Caco-2 (cell line): ENCODE data around the gene DNASE2. TPM values are rescaled to one million over a fixed set of nuclear protein-coding genes. Genes with fewer than 3 reads are reported as not detected.

Experiments
- BruUV-seq: library from RNA; stranded (reverse); fragments of 400-500 nt; replicated peaks from 2 replicates; lab custom pipeline; 2021; lab: Mats Ljungman, UMichigan
- CTCF ChIA-PET: fragments of 300-600 bp; sonication (Branson Sonifier 250); formaldehyde crosslinking; loops from one replicate; lab custom pipeline; 2022; ENCODE audit warnings: antibody characterized with exemption; lab: Charles Lee
- POLR2A ChIA-PET: fragments of 300-600 bp; sonication (Branson Sonifier 250); formaldehyde crosslinking; loops from one replicate; lab custom pipeline; 2022; ENCODE audit warnings: antibody characterized with exemption; lab: Charles Lee
- DNase-seq, 2 experiments: peaks; one replicate each; pipeline versions ENCODE4 v3.0.0 to v3.0.0-alpha.2; 2020 to 2022
- H3K27me3 ChIP-seq: replicated peaks from 2 replicates; pipeline ENCODE4 v1.6.0; 2011; ENCODE audit warnings: low read length; ENCODE audit not compliant: control insufficient read depth, insufficient read depth
- H3K36me3 ChIP-seq: 2 replicates; pipeline ENCODE4 v1.5.1; 2011; ENCODE audit warnings: low read length; ENCODE audit not compliant: control insufficient read depth, insufficient read depth
- H3K4me1 ChIP-seq: fragments of 250-450 bp; sonication (Bioruptor Pico); 2 replicates; pipeline ENCODE4 v1.5.1; 2020; ENCODE audit warnings: mild to moderate bottlenecking
- H3K4me3 ChIP-seq: 2 replicates; pipeline ENCODE4 v1.5.1; 2011; ENCODE audit warnings: low read depth, mild to moderate bottlenecking, control low read depth, low read length
- H3K9me3 ChIP-seq: fragments of 250-450 bp; sonication (Bioruptor Pico); 2 replicates; pipeline ENCODE4 v1.5.1; 2020; ENCODE audit warnings: mild to moderate bottlenecking, moderate library complexity
- H3K27ac Mint-ChIP-seq: one replicate; pipeline ENCODE4 v1.8.0; 2022; ENCODE audit warnings: mixed read lengths; ENCODE audit not compliant: unreplicated experiment
- H3K27me3 Mint-ChIP-seq: one replicate; pipeline ENCODE4 v1.8.0; 2022; ENCODE audit warnings: mixed read lengths; ENCODE audit not compliant: insufficient read depth, unreplicated experiment
- H3K36me3 Mint-ChIP-seq: one replicate; pipeline ENCODE4 v1.8.0; 2022; ENCODE audit warnings: mild to moderate bottlenecking, mixed read lengths; ENCODE audit not compliant: insufficient read depth, unreplicated experiment
- H3K4me1 Mint-ChIP-seq: one replicate; pipeline ENCODE4 v1.8.0; 2022; ENCODE audit warnings: low read depth, mixed read lengths; ENCODE audit not compliant: unreplicated experiment
- H3K4me3 Mint-ChIP-seq: one replicate; pipeline ENCODE4 v1.8.0; 2022; ENCODE audit warnings: mild to moderate bottlenecking, moderate library complexity, mixed read lengths; ENCODE audit not compliant: unreplicated experiment
- H3K9me3 Mint-ChIP-seq: one replicate; pipeline ENCODE4 v1.8.0; 2022; ENCODE audit warnings: mixed read lengths; ENCODE audit not compliant: unreplicated experiment
- CTCF ChIP-seq, 2 experiments: fragments of 200-600 bp in 1 of 2; IDR thresholded peaks; 1 replicate in 1 of 2; 2 replicates in 1 of 2; pipeline versions ENCODE4 v1.5.1 to v1.8.0; 2011 to 2022; ENCODE audit warnings: antibody characterized with exemption in 1 of 2, control low read depth in 1 of 2, inconsistent platforms in 1 of 2, low read depth in 1 of 2, low read length in 1 of 2, mild to moderate bottlenecking in 1 of 2, moderate library complexity in 1 of 2; ENCODE audit not compliant: insufficient read depth in 1 of 2, severe bottlenecking in 1 of 2, unreplicated experiment in 1 of 2
- intact Hi-C: fragments of 100-400 bp; cut with micrococcal nuclease; formaldehyde crosslinking; loops from one replicate; pipeline ENCODE4 v1.10.0; 2022; ENCODE audit not compliant: unreplicated experiment
- total RNA-seq: library from RNA; stranded (reverse); gene quantifications from 2 replicates; pipeline ENCODE4 v1.2.3, GENCODE V29; 2022

DNASE2 gene
- total RNA-seq, 1 experiment from 2014 or later, result 3.8 TPM

- Mint-ChIP-seq H3K36me3 (peaks cover 1% of the 10 kb centered on the region), H3K4me1 (no peaks in the 10 kb centered on the region), H3K27me3 (no peaks in the 10 kb centered on the region), H3K4me3 (no peak overlapping the region), H3K9me3 (no peaks in the 10 kb centered on the region), H3K27ac (no peak overlapping the region)
- POLR2A ChIA-PET, result no interaction called here
- H3K4me1 ChIP-seq, result no peaks in the 10 kb centered on the region
- no peaks in the 10 kb centered on the region for H3K27me3 ChIP-seq
- no peak for DNase-seq
- BruUV-seq, result no TSS peak
- TF ChIP-seq CTCF (IDR thresholded peaks at IDR 0.05; ENCODE audit: insufficient read depth in 1 of 2, low read depth in 1 of 2, low read length in 1 of 2, severe bottlenecking in 1 of 2, unreplicated experiment in 1 of 2), result no peak
- intact Hi-C loops, result no loop called here
- CTCF ChIA-PET, result no interaction called here
- no peaks in the 10 kb centered on the region for H3K36me3 ChIP-seq
- H3K4me3 ChIP-seq, result no peak overlapping the region
- H3K9me3 ChIP-seq, result no peaks in the 10 kb centered on the region
Observed at GRCh38 chr19:12913011-12913561, 31.8 kb upstream of the DNASE2 start.

GRCh38 chr19:12912571-12912970, 31.3 kb upstream of the DNASE2 start:
- H3K27me3 Mint-ChIP-seq, result no peaks in the 10 kb centered on the region
- DNase-seq, result no peak
- H3K27ac Mint-ChIP-seq, result no peak overlapping the region
- Histone ChIP-seq H3K4me3 (no peak overlapping the region), H3K9me3 (no peaks in the 10 kb centered on the region), H3K4me1 (no peaks in the 10 kb centered on the region), H3K36me3 (no peaks in the 10 kb centered on the region), H3K27me3 (no peaks in the 10 kb centered on the region)
- intact Hi-C loops, result no loop called here
- no TSS peak for BruUV-seq
- H3K36me3 Mint-ChIP-seq, result no peaks in the 10 kb centered on the region
- POLR2A ChIA-PET, result no interaction called here
- no peaks in the 10 kb centered on the region for H3K4me1 Mint-ChIP-seq
- CTCF ChIA-PET, result no interaction called here
- H3K4me3 Mint-ChIP-seq, result no peak overlapping the region
- H3K9me3 Mint-ChIP-seq, result no peaks in the 10 kb centered on the region
- TF ChIP-seq CTCF (IDR thresholded peaks at IDR 0.05; ENCODE audit: insufficient read depth in 1 of 2, low read depth in 1 of 2, low read length in 1 of 2, severe bottlenecking in 1 of 2, unreplicated experiment in 1 of 2), result no peak

- POLR2A ChIA-PET, result interaction anchor here (0.6 kb wide), 2 partner anchors 39 to 239 kb away, joined by 3 to 5 read pairs; partner anchors contain the start of gene RAD23A
- H3K9me3 ChIP-seq, result no peaks in the 10 kb centered on the region
- H3K36me3 ChIP-seq, result no peaks in the 10 kb centered on the region
- H3K27me3 ChIP-seq, result no peaks in the 10 kb centered on the region
- CTCF ChIA-PET, result no interaction called here
- H3K9me3 Mint-ChIP-seq, result no peaks in the 10 kb centered on the region
- no peak for TF ChIP-seq CTCF (IDR thresholded peaks at IDR 0.05; ENCODE audit: insufficient read depth in 1 of 2, low read depth in 1 of 2, low read length in 1 of 2, severe bottlenecking in 1 of 2, unreplicated experiment in 1 of 2)
- no peaks in the 10 kb centered on the region for H3K27me3 Mint-ChIP-seq
- no peaks in the 10 kb centered on the region for H3K36me3 Mint-ChIP-seq
- no TSS peak for BruUV-seq
- intact Hi-C loops, result no loop called here
- no peak overlapping the region for H3K27ac Mint-ChIP-seq
- H3K4me3 Mint-ChIP-seq, result no peak overlapping the region
- no peak for DNase-seq
- H3K4me1 Mint-ChIP-seq, result peaks cover 4% of the 10 kb centered on the region
- no peaks in the 10 kb centered on the region for H3K4me1 ChIP-seq
- H3K4me3 ChIP-seq, result no peak overlapping the region
Observed at GRCh38 chr19:12907166-12907565, 25.9 kb upstream of the DNASE2 start.
